Posterior cingulate gyrus (tissue), 11 donors: ENCODE data around the gene TMPRSS13.

Experiments used
- DNase-seq, 10 donors: peaks; one replicate each; pipeline versions ENCODE4 v3.0.0 to v3.0.0-alpha.2; 2020 to 2021; ENCODE audit warnings: mixed read lengths in 3 of 10
- intact Hi-C: fragments of 100-400 bp; cut with DNase I; formaldehyde crosslinking; loops from one replicate; pipeline ENCODE4 v1.15.1; 2023

TMPRSS13 gene

GRCh38 chr11:117862753-117863152, 66.4 kb downstream of the TMPRSS13 start:
- no peak for DNase-seq
- intact Hi-C loops, result no loop called here

GRCh38 chr11:117862019-117862725, 67.0 kb downstream of the TMPRSS13 start:
- peak in 1 of 10 donors; percentile 37 for DNase-seq
- intact Hi-C loops, result no loop called here

GRCh38 chr11:117861151-117862018, 67.8 kb downstream of the TMPRSS13 start:
- DNase-seq, result peak in 3 of 10 donors; percentile 46 to 85 (median 81)
- intact Hi-C loops, result no loop called here

- peak in 1 of 10 donors; percentile 43 for DNase-seq
- intact Hi-C loops, result no loop called here
Measured at GRCh38 chr11:117860139-117860538, 69.1 kb downstream of the TMPRSS13 start.

- DNase-seq, result peak in 1 of 10 donors; percentile 20
- intact Hi-C loops, result no loop called here
Measured at GRCh38 chr11:117859488-117860112, 69.6 kb downstream of the TMPRSS13 start.

- intact Hi-C loops, result no loop called here
- DNase-seq, result peak in 1 of 10 donors; percentile 58
Measured at GRCh38 chr11:117859061-117859460, 70.1 kb downstream of the TMPRSS13 start.

GRCh38 chr11:117857734-117858414, 71.3 kb downstream of the TMPRSS13 start:
- intact Hi-C loops, result no loop called here
- peak in 1 of 10 donors; percentile 65 for DNase-seq

GRCh38 chr11:117855912-117856651, 73.1 kb downstream of the TMPRSS13 start:
- peak in 3 of 10 donors; percentile 6 to 70 (median 59) for DNase-seq

GRCh38 chr11:117855186-117855845, 73.9 kb downstream of the TMPRSS13 start:
- peak in 3 of 10 donors; percentile 8 to 49 (median 26) for DNase-seq
- intact Hi-C loops, result no loop called here

More at GRCh38 chr11:117855912-117856651, 73.1 kb downstream of the TMPRSS13 start:
- intact Hi-C loops, result no loop called here

GRCh38 chr11:117852309-117852708, 76.9 kb downstream of the TMPRSS13 start:
- DNase-seq, result no peak
- intact Hi-C loops, result no loop called here

- DNase-seq, result peak in 8 of 10 donors; percentile 16 to 92 (median 50)
- intact Hi-C loops, result no loop called here
Measured at GRCh38 chr11:117851852-117852251, 77.3 kb downstream of the TMPRSS13 start.

- intact Hi-C loops, result no loop called here
- peak in 3 of 10 donors; percentile 9 to 34 (median 16) for DNase-seq
Measured at GRCh38 chr11:117851106-117851505, 78.1 kb downstream of the TMPRSS13 start.
